H1 (cell line): Measurements from ENCODE around the gene TAS2R42. TPM values are rescaled to one million over a fixed set of nuclear protein-coding genes. Genes with fewer than 3 reads are reported as not detected.

Source experiments
- CTCF ChIA-PET: fragments of 300-600 bp; sonication (Branson Sonifier 250); formaldehyde crosslinking; loops from one replicate; lab custom pipeline; 2021; ENCODE audit not compliant: partially characterized antibody; lab: Charles Lee
- POLR2A ChIA-PET: fragments of 300-600 bp; sonication (Branson Sonifier 250); formaldehyde crosslinking; loops from one replicate; lab custom pipeline; 2021; ENCODE audit warnings: inconsistent platforms; ENCODE audit not compliant: partially characterized antibody; lab: Charles Lee
- DNase-seq, 2 experiments: peaks; one replicate each; pipeline versions ENCODE4 v3.0.0 to v3.0.0-alpha.2; 2010 to 2022; ENCODE audit warnings: low spot score in 2 of 2, low read depth in 1 of 2, mixed read lengths in 1 of 2
- FAIRE-seq: peaks from 2 replicates; lab custom pipeline; 2011; peaks lifted over from hg19 to GRCh38; lab: Jason Lieb, UNC
- H2AFZ ChIP-seq: 2 replicates; pipeline ENCODE4 v1.8.1; 2012; ENCODE audit warnings: low read length, inconsistent platforms
- H2AK5ac ChIP-seq: 2 replicates; pipeline ENCODE4 v1.6.1; 2013; ENCODE audit warnings: low read depth, low read length
- H2BK120ac ChIP-seq: replicated peaks from 2 replicates; pipeline ENCODE3; 2013; ENCODE audit warnings: low read depth, low read length, inconsistent platforms
- H2BK12ac ChIP-seq: 2 replicates; pipeline ENCODE4 v1.6.1; 2013; ENCODE audit warnings: low read depth, low read length
- H2BK15ac ChIP-seq: 2 replicates; pipeline ENCODE4 v1.6.1; 2013; ENCODE audit warnings: low read length
- H2BK20ac ChIP-seq: 2 replicates; pipeline ENCODE4 v1.6.1; 2013; ENCODE audit warnings: low read length
- H2BK5ac ChIP-seq: 2 replicates; pipeline ENCODE4 v1.6.1; 2013; ENCODE audit warnings: low read depth, low read length
- H3K14ac ChIP-seq: 2 replicates; pipeline ENCODE4 v1.6.1; 2013; ENCODE audit warnings: inconsistent platforms; ENCODE audit not compliant: insufficient read length
- H3K18ac ChIP-seq: 2 replicates; pipeline ENCODE4 v1.6.1; 2013; ENCODE audit warnings: low read length; ENCODE audit errors: extremely low read depth
- H3K23ac ChIP-seq: 2 replicates; pipeline ENCODE4 v1.6.1; 2013; ENCODE audit warnings: inconsistent platforms; ENCODE audit not compliant: insufficient read length
- H3K23me2 ChIP-seq: 2 replicates; pipeline ENCODE4 v1.6.1; 2013; ENCODE audit warnings: low read depth, low read length
- H3K27ac ChIP-seq: 2 replicates; pipeline ENCODE4 v1.6.1; 2011; ENCODE audit warnings: low read depth, low read length, inconsistent platforms
- H3K27me3 ChIP-seq, 4 experiments: replicated peaks in 1 of 4; 1 replicate in 1 of 4; 2 replicates in 3 of 4; pipeline versions ENCODE4 v1.6.1 to v1.8.1; 2011 to 2013; ENCODE audit warnings: low read length in 3 of 4, mild to moderate bottlenecking in 3 of 4, inconsistent platforms in 2 of 4, mixed read lengths in 2 of 4, moderate library complexity in 1 of 4; ENCODE audit not compliant: control insufficient read depth in 3 of 4, insufficient read depth in 3 of 4; ENCODE audit errors: extremely low read depth in 1 of 4
- H3K36me3 ChIP-seq, 4 experiments: 2 replicates each; pipeline versions ENCODE4 v1.6.1 to v1.8.1; 2011 to 2013; ENCODE audit warnings: mild to moderate bottlenecking in 4 of 4, low read length in 3 of 4, moderate library complexity in 2 of 4, control low read depth in 1 of 4, inconsistent platforms in 1 of 4; ENCODE audit not compliant: insufficient read depth in 4 of 4, control insufficient read depth in 2 of 4
- H3K4ac ChIP-seq: replicated peaks from 2 replicates; pipeline ENCODE3; 2013; ENCODE audit warnings: low read length, low read depth, mixed read lengths, inconsistent platforms; ENCODE audit not compliant: insufficient read length
- H3K4me1 ChIP-seq, 4 experiments: replicated peaks in 1 of 4; 1 replicate in 1 of 4; 2 replicates in 3 of 4; pipeline versions ENCODE4 v1.6.1 to v1.8.1; 2011 to 2013; ENCODE audit warnings: low read length in 3 of 4, inconsistent platforms in 2 of 4, mixed read lengths in 1 of 4; ENCODE audit not compliant: insufficient read depth in 4 of 4, control insufficient read depth in 3 of 4
- H3K4me2 ChIP-seq, 2 experiments: 2 replicates each; pipeline versions ENCODE4 v1.6.1 to v1.8.1; 2011 to 2013; ENCODE audit warnings: low read depth in 2 of 2, low read length in 2 of 2, control low read depth in 1 of 2, inconsistent platforms in 1 of 2, mild to moderate bottlenecking in 1 of 2; ENCODE audit not compliant: insufficient read depth in 1 of 2
- H3K4me3 ChIP-seq, 4 experiments: fragments of 200-600, 300-600 bp in 1 of 4; sonication (generic), shearing (Covaris generic), sonication (Bioruptor Twin) in 1 of 4; 2 replicates each; pipeline versions ENCODE4 v1.5.1 to v1.8.1; 2011 to 2016; ENCODE audit warnings: low read length in 4 of 4, low read depth in 3 of 4, control low read depth in 2 of 4, inconsistent platforms in 2 of 4, mild to moderate bottlenecking in 2 of 4, mixed read lengths in 1 of 4, moderate library complexity in 1 of 4; ENCODE audit not compliant: insufficient read depth in 2 of 4; ENCODE audit errors: extremely low read depth in 1 of 4
- H3K56ac ChIP-seq: replicated peaks from 2 replicates; pipeline ENCODE3; 2013; ENCODE audit warnings: low read depth, mild to moderate bottlenecking, mixed read lengths, low read length, inconsistent platforms; ENCODE audit not compliant: insufficient read length
- H3K79me1 ChIP-seq: 2 replicates; pipeline ENCODE4 v1.6.1; 2013; ENCODE audit warnings: low read depth, low read length, control low read depth
- H3K79me2 ChIP-seq, 2 experiments: 2 replicates each; pipeline versions ENCODE4 v1.6.1 to v1.8.1; 2012 to 2013; ENCODE audit warnings: low read length in 2 of 2, mild to moderate bottlenecking in 2 of 2, inconsistent platforms in 1 of 2; ENCODE audit not compliant: insufficient read depth in 2 of 2, control insufficient read depth in 1 of 2
- H3K9ac ChIP-seq, 4 experiments: replicated peaks in 1 of 4; 1 replicate in 1 of 4; 2 replicates in 3 of 4; pipeline versions ENCODE4 v1.6.1 to v1.8.1; 2011 to 2013; ENCODE audit warnings: low read depth in 3 of 4, low read length in 3 of 4, control low read depth in 2 of 4, mild to moderate bottlenecking in 2 of 4, moderate library complexity in 2 of 4, inconsistent platforms in 1 of 4; ENCODE audit errors: extremely low read depth in 1 of 4
- H3K9me3 ChIP-seq, 2 experiments: 2 replicates each; pipeline versions ENCODE4 v1.6.1 to v1.8.1; 2012 to 2013; ENCODE audit warnings: mild to moderate bottlenecking in 2 of 2, moderate library complexity in 2 of 2, control low read depth in 1 of 2, inconsistent platforms in 1 of 2, low read depth in 1 of 2, low read length in 1 of 2, mixed read lengths in 1 of 2; ENCODE audit not compliant: insufficient read depth in 2 of 2
- H4K20me1 ChIP-seq, 2 experiments: replicated peaks in 1 of 2; 2 replicates each; pipeline versions ENCODE3 to v1.8.1; 2011 to 2013; ENCODE audit warnings: inconsistent platforms in 2 of 2, low read length in 2 of 2, mild to moderate bottlenecking in 1 of 2; ENCODE audit not compliant: insufficient read depth in 2 of 2, control insufficient read depth in 1 of 2
- H4K5ac ChIP-seq: 2 replicates; pipeline ENCODE4 v1.6.1; 2013; ENCODE audit warnings: low read length, low read depth, mixed read lengths, inconsistent platforms; ENCODE audit not compliant: insufficient read length
- H4K8ac ChIP-seq: 2 replicates; pipeline ENCODE4 v1.8.0; 2013; ENCODE audit warnings: mild to moderate bottlenecking, moderate library complexity, low read length, inconsistent platforms; ENCODE audit not compliant: insufficient read depth; ENCODE audit errors: extremely low read depth
- H4K91ac ChIP-seq: replicated peaks from 2 replicates; pipeline ENCODE3; 2013; ENCODE audit warnings: low read length, mixed read lengths, inconsistent platforms; ENCODE audit not compliant: insufficient read length
- ASH2L ChIP-seq: fragments of 200-600, 300-600 bp; sonication (generic); IDR thresholded peaks from one replicate; pipeline ENCODE4 v1.7.1; 2017; ENCODE audit warnings: low read length
- ATF2 ChIP-seq: IDR thresholded peaks from 2 replicates; pipeline ENCODE4 v1.6.1; 2012; ENCODE audit warnings: low read length, inconsistent platforms
- CHD2 ChIP-seq: IDR thresholded peaks from 2 replicates; pipeline ENCODE4 v1.6.1; 2012; ENCODE audit warnings: low read length, improper control_type of control experiment
- GABPA ChIP-seq: IDR thresholded peaks from 2 replicates; pipeline ENCODE4 v1.6.1; 2011; ENCODE audit warnings: mild to moderate bottlenecking, low read length, moderate library complexity, borderline replicate concordance; ENCODE audit not compliant: insufficient read depth
- MAFK ChIP-seq: IDR thresholded peaks from 2 replicates; pipeline ENCODE4 v1.6.1; 2012; ENCODE audit warnings: low read depth, mild to moderate bottlenecking, improper control_type of control experiment, low read length
- MAX ChIP-seq: IDR thresholded peaks from 2 replicates; pipeline ENCODE4 v1.6.1; 2012; ENCODE audit warnings: inconsistent platforms
- POU5F1 ChIP-seq: IDR thresholded peaks from 2 replicates; pipeline ENCODE4 v1.6.1; 2011; ENCODE audit warnings: low read depth, mild to moderate bottlenecking, low read length, moderate library complexity
- RFX5 ChIP-seq: IDR thresholded peaks from 2 replicates; pipeline ENCODE4 v1.6.1; 2011; ENCODE audit warnings: low read depth, low read length, improper control_type of control experiment, borderline replicate concordance
- SUZ12 ChIP-seq: fragments of 200-600 bp; sonication (generic); IDR thresholded peaks from 2 replicates; pipeline ENCODE4 v1.6.1; 2012; ENCODE audit warnings: mild to moderate bottlenecking, inconsistent platforms, low read length, moderate library complexity, mixed read lengths
- polyA plus RNA-seq, 7 experiments: library from polyadenylated mRNA; depleted of rRNA in 3 of 7; stranded (reverse) in 5 of 7; unstranded in 2 of 7; fragments of >200 nt in 5 of 7; fragments of 200-250 nt in 2 of 7; gene quantifications; 1 replicate in 5 of 7; 2 replicates in 1 of 7; 4 replicates in 1 of 7; pipeline versions ENCODE4 v1.2.1 to v1.2.3, GENCODE V29; 2011 to 2013; ENCODE audit warnings: missing spikeins in 2 of 7, mixed read lengths in 2 of 7
- total RNA-seq: library from RNA; stranded (reverse); fragmentation: NEBNext Ultra II Directional; extraction: Animal tissue kit (Norgen Biotek cat#: 25700); gene quantifications from 2 replicates; pipeline ENCODE4 v1.2.1, GENCODE V29; 2021

Gene TAS2R42
- total and polyA plus RNA-seq, 2 of the 8 experiments (the other 6 are each of a cell fraction or from before 2014, with no cell fraction given) = not detected

GRCh38 chr12:11182529-11182928, 4.2 kb downstream of the TAS2R42 start:
- ChIA-PET POLR2A (interaction anchor here (0.8 to 2.3 kb wide), 3 partner anchors 11 to 18 kb away, joined by 5 to 11 read pairs (median 7); partner anchors contain the start of gene SMIM10L1), CTCF (interaction anchor here (1.4 kb wide), 1 partner anchor 11 kb away, joined by 3 read pairs; no protein-coding TSS in a partner anchor)
- H2BK120ac ChIP-seq = no peak overlapping the region
- no peak overlapping the region for H3K14ac ChIP-seq
- no peak overlapping the region for H2BK5ac ChIP-seq
- H4K20me1 ChIP-seq = no peaks in the 10 kb centered on the region
- no peak overlapping the region for H4K5ac ChIP-seq
- H4K91ac ChIP-seq = no peak overlapping the region
- no peaks in the 10 kb centered on the region for H3K9me3 ChIP-seq
- TF ChIP-seq MAX (no peak), GABPA (no peak), CHD2 (no peak), RFX5 (no peak), SUZ12 (no peak), POU5F1 (no peak), ASH2L (no peak), ATF2 (no peak), MAFK (no peak)
- no peak overlapping the region for H3K4me3 ChIP-seq
- no peaks in the 10 kb centered on the region for H3K23me2 ChIP-seq
- H3K79me1 ChIP-seq = no peaks in the 10 kb centered on the region
- DNase-seq = no peak
- H2BK15ac ChIP-seq = no peak overlapping the region
- no peak overlapping the region for H3K9ac ChIP-seq
- no peaks in the 10 kb centered on the region for H3K79me2 ChIP-seq
- no peak overlapping the region for H3K27ac ChIP-seq
- no peak overlapping the region for H3K18ac ChIP-seq
- no peak overlapping the region for H3K4me2 ChIP-seq
- H3K4ac ChIP-seq = no peak overlapping the region
- H2AFZ ChIP-seq = no peak overlapping the region
- H3K36me3 ChIP-seq = no peaks in the 10 kb centered on the region
- no peak overlapping the region for H3K56ac ChIP-seq
- H2AK5ac ChIP-seq = no peak overlapping the region
- H3K23ac ChIP-seq = no peak overlapping the region
- H3K4me1 ChIP-seq = no peaks in the 10 kb centered on the region
- H4K8ac ChIP-seq = no peak overlapping the region
- no peak overlapping the region for H2BK12ac ChIP-seq
- no peak for FAIRE-seq
- H2BK20ac ChIP-seq = no peak overlapping the region
- H3K27me3 ChIP-seq = no peaks in the 10 kb centered on the region
